ENCODE measurements around the gene EHHADH. TPM values are rescaled to one million over a fixed set of nuclear protein-coding genes. Genes with fewer than 3 reads are reported as not detected.

Gene EHHADH
- total and polyA plus RNA-seq, 9 of the 15 experiments (the other 6 are each of a cell fraction or from before 2014, with no cell fraction given): 3.6 to 6.4 (median 5.4) TPM

GRCh38 chr3:185144784-185145183 lies 109.1 kb downstream of the EHHADH start:
- POLR2A ChIA-PET: interaction anchor here (0.6 to 1.0 kb wide), 2 partner anchors 11 to 23 kb away, joined by 3 read pairs; no protein-coding TSS in a partner anchor
- H3K4me3 ChIP-seq: no peak overlapping the region
- 3% methylated on average over 3 of the region's 3 CpGs for WGBS (ENCODE audit: insufficient coverage, low coverage, missing lambda C conversion rate)

More at GRCh38 chr3:185144784-185145183, 109.1 kb downstream of the EHHADH start:
- no peaks in the 10 kb centered on the region for H3K36me3 ChIP-seq (ENCODE audit: control insufficient read depth, insufficient read depth, low read length)
- no peaks in the 10 kb centered on the region for H3K4me1 ChIP-seq (replicated peaks in 1 of 2; ENCODE audit: control insufficient read depth in 2 of 2, insufficient read depth in 2 of 2, low read length in 2 of 2)
- H3K9me3 ChIP-seq (replicated peaks; ENCODE audit: control insufficient read depth, insufficient read depth, low read depth, low read length): no peaks in the 10 kb centered on the region
- no peak for ATAC-seq
- no peak overlapping the region for H3K4me2 ChIP-seq (ENCODE audit: insufficient read depth, low read length)
- CTCF ChIA-PET (ENCODE audit: low intra/inter-chr PET ratio): no interaction called here
- no peaks in the 10 kb centered on the region for H4K20me1 ChIP-seq (replicated peaks; ENCODE audit: control insufficient read depth, insufficient read depth, low read length)
- H3K9ac ChIP-seq (ENCODE audit: insufficient read depth in 1 of 2, low read depth in 2 of 2, low read length in 2 of 2): no peak overlapping the region
- TF ChIP-seq EWSR1 (IDR thresholded peaks at IDR 0.05; ENCODE audit: borderline replicate concordance, low read depth, partially characterized antibody): no peak
- TF ChIP-seq RBM17 (IDR thresholded peaks at IDR 0.05; ENCODE audit: borderline replicate concordance, low read depth, low read length): no peak
- no peak for TF ChIP-seq RHOXF2B (CRISPR knock-in tag; conservative IDR thresholded peaks at IDR 0.05)
- no peaks in the 10 kb centered on the region for H3K9me1 ChIP-seq (ENCODE audit: control insufficient read depth, insufficient read depth, low read length)
- H3K27ac ChIP-seq (ENCODE audit: extremely low read depth, low read depth, low read length): no peak overlapping the region
- no peak overlapping the region for H2AFZ ChIP-seq (ENCODE audit: low read depth, low read length)
- no peaks in the 10 kb centered on the region for H3K79me2 ChIP-seq (ENCODE audit: control insufficient read depth, insufficient read depth, low read length)
- in situ Hi-C loops (cut with MboI) (no loop called here), intact Hi-C loops (cut with micrococcal nuclease) (no loop called here)
- no peak for DNase-seq (ENCODE audit: extremely low read depth in 1 of 4, low spot score in 3 of 4)
- H3K27me3 ChIP-seq (ENCODE audit: control insufficient read depth in 2 of 2, insufficient read depth in 2 of 2, low read length in 2 of 2): peaks cover 0 to 9% of the 10 kb centered on the region in 2 experiments; a peak in 3 of 5 replicates
- FAIRE-seq: no peak
- no TSS peak for BruUV-seq (replicated peaks)

Small RNA genes within 50 kb of the gene (microRNA-seq; reads per million reads assigned to microRNA genes)
- 0.27 reads per million for gene MIR5588 (ENCODE audit: borderline microRNAs expressed)

Small RNA genes within 50 kb of the gene (small RNA-seq; reads per million reads assigned to genes)
- gene MIR5588: not detected

Other genes starting within 250 kb of the EHHADH start
- not detected in 2 replicates for gene C3orf70, start 101.0 kb downstream of the EHHADH start, total RNA-seq (2014; rRNA removed)
- not detected in 2 replicates for gene C3orf70, start 101.0 kb downstream of the EHHADH start, total RNA-seq (2014; rRNA removed; fragmentation: Illumina TruSeq; extraction: Trizol)
- gene C3orf70, start 101.0 kb downstream of the EHHADH start, total RNA-seq (2015; rRNA removed; fragmentation: Illumina TruSeq; extraction: Trizol): 0.04 TPM in 1 of 2 replicates, not detected in the other
- 0.04 TPM in 1 of 2 replicates, not detected in the other for gene C3orf70, start 101.0 kb downstream of the EHHADH start, total RNA-seq (2021)
- gene C3orf70, start 101.0 kb downstream of the EHHADH start, polyA plus RNA-seq (2011; rRNA removed): 0.01 and 0.03 TPM in 2 replicates
- gene C3orf70, start 101.0 kb downstream of the EHHADH start, polyA plus RNA-seq (2014; fragmentation: Illumina TruSeq; extraction: Trizol): 0.01 TPM in 1 of 2 replicates, not detected in the other
- not detected for gene C3orf70, start 101.0 kb downstream of the EHHADH start, polyA plus RNA-seq (2014; fragmentation: Nextera tagmentation; extraction: Ambion mirVana)
- not detected in 2 replicates for gene C3orf70, start 101.0 kb downstream of the EHHADH start, polyA plus RNA-seq (2014; rRNA removed)
- not detected in 2 replicates for gene MAP3K13, start 109.1 kb upstream of the EHHADH start, total RNA-seq (2014; rRNA removed)
- gene MAP3K13, start 109.1 kb upstream of the EHHADH start, total RNA-seq (2014; rRNA removed; fragmentation: Illumina TruSeq; extraction: Trizol): 0.03 and 0.15 TPM in 2 replicates
- gene MAP3K13, start 109.1 kb upstream of the EHHADH start, total RNA-seq (2015; rRNA removed; fragmentation: Illumina TruSeq; extraction: Trizol): 0.04 TPM in 1 of 2 replicates, not detected in the other
- 0.20 and 0.98 TPM in 2 replicates for gene MAP3K13, start 109.1 kb upstream of the EHHADH start, total RNA-seq (2021)
- 0.14 and 0.32 TPM in 2 replicates for gene MAP3K13, start 109.1 kb upstream of the EHHADH start, polyA plus RNA-seq (2011; rRNA removed)
- 0.13 TPM in 1 of 2 replicates, not detected in the other for gene MAP3K13, start 109.1 kb upstream of the EHHADH start, polyA plus RNA-seq (2014; fragmentation: Illumina TruSeq; extraction: Trizol)
- under 1 TPM; 0.13 to 0.20 TPM for gene MAP3K13, start 109.1 kb upstream of the EHHADH start, polyA plus RNA-seq (2014; fragmentation: Nextera tagmentation; extraction: Ambion mirVana)
- not detected in 2 replicates for gene MAP3K13, start 109.1 kb upstream of the EHHADH start, polyA plus RNA-seq (2014; rRNA removed)
- 22.5 and 27.6 TPM in 2 replicates for gene TMEM41A, start 245.0 kb upstream of the EHHADH start, total RNA-seq (2014; rRNA removed)
- gene TMEM41A, start 245.0 kb upstream of the EHHADH start, total RNA-seq (2014; rRNA removed; fragmentation: Illumina TruSeq; extraction: Trizol): 31.5 and 34.0 TPM in 2 replicates
- gene TMEM41A, start 245.0 kb upstream of the EHHADH start, total RNA-seq (2015; rRNA removed; fragmentation: Illumina TruSeq; extraction: Trizol): 30.1 and 30.7 TPM in 2 replicates
- gene TMEM41A, start 245.0 kb upstream of the EHHADH start, total RNA-seq (2021): 32.3 and 33.8 TPM in 2 replicates
- gene TMEM41A, start 245.0 kb upstream of the EHHADH start, polyA plus RNA-seq (2011; rRNA removed): 59.3 and 65.9 TPM in 2 replicates
- 36.3 and 39.9 TPM in 2 replicates for gene TMEM41A, start 245.0 kb upstream of the EHHADH start, polyA plus RNA-seq (2014; fragmentation: Illumina TruSeq; extraction: Trizol)
- 10 to 100 TPM; 23.1 to 30.6 TPM for gene TMEM41A, start 245.0 kb upstream of the EHHADH start, polyA plus RNA-seq (2014; fragmentation: Nextera tagmentation; extraction: Ambion mirVana)
- gene TMEM41A, start 245.0 kb upstream of the EHHADH start, polyA plus RNA-seq (2014; rRNA removed): 36.2 and 39.6 TPM in 2 replicates

Measured in K562 (cell line).